ENCODE measurements around the gene TMC1.

Gene TMC1

GRCh38 chr9:72779614-72780013 lies 258.2 kb downstream of the TMC1 start (continued):
- TF ChIP-seq REST (tag by site-specific recombination; IDR thresholded peaks at IDR 0.05): no peak
- no peak for TF ChIP-seq ZBTB1 (tag by site-specific recombination; IDR thresholded peaks at IDR 0.05)
- TF ChIP-seq ZNF449 (tag by site-specific recombination; IDR thresholded peaks at IDR 0.05): no peak
- no peak for TF ChIP-seq ZBTB20 (tag by site-specific recombination; IDR thresholded peaks at IDR 0.05)
- no peak for TF ChIP-seq SP2 (tag by site-specific recombination; IDR thresholded peaks at IDR 0.05)
- TF ChIP-seq, protein P1, sequence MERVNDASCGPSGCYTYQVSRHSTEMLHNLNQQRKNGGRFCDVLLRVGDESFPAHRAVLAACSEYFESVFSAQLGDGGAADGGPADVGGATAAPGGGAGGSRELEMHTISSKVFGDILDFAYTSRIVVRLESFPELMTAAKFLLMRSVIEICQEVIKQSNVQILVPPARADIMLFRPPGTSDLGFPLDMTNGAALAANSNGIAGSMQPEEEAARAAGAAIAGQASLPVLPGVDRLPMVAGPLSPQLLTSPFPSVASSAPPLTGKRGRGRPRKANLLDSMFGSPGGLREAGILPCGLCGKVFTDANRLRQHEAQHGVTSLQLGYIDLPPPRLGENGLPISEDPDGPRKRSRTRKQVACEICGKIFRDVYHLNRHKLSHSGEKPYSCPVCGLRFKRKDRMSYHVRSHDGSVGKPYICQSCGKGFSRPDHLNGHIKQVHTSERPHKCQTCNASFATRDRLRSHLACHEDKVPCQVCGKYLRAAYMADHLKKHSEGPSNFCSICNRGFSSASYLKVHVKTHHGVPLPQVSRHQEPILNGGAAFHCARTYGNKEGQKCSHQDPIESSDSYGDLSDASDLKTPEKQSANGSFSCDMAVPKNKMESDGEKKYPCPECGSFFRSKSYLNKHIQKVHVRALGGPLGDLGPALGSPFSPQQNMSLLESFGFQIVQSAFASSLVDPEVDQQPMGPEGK (tag by site-specific recombination; IDR thresholded peaks at IDR 0.05): no peak
- TF ChIP-seq ZFHX2 (tag by site-specific recombination; conservative IDR thresholded peaks at IDR 0.05): no peak
- no peak for TF ChIP-seq KLF17 (tag by site-specific recombination; IDR thresholded peaks at IDR 0.05)
- no peak for TF ChIP-seq REPIN1 (tag by site-specific recombination; IDR thresholded peaks at IDR 0.05; ENCODE audit: low read depth)

DNA sequence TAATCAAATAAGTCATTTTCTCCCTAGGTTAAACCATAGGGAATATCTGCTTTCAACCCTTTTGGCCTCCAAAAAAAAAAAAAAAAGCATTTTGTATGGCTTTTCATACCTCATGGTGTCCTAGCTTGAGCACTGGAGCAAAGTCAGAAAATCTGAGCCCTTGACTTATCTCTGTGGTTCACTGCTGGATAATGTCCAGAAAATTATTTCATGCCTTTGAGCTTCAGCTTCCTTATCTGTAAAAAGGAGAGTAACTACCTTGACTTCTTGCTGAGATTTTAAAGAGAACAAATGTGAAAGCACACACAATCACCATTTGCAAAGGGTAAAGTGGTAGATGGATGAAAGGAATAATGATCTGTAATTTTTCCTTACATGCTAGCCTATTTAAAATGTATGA lies 265.5 kb downstream of the TMC1 start:
- no peaks in the 10 kb centered on the region for H3K36me3 ChIP-seq (ENCODE audit: control insufficient read depth in 2 of 2, insufficient read depth in 1 of 2, low read length in 2 of 2)
- POLR2A ChIA-PET: no interaction called here

More for the DNA sequence above, 265.5 kb downstream of the TMC1 start:
- Histone ChIP-seq H3K4me3 (ENCODE audit: low read depth, low read length) (no peak overlapping the region), H3K9me3 (ENCODE audit: control insufficient read depth, insufficient read depth, low read depth, low read length) (no peaks in the 10 kb centered on the region), H3K27ac (ENCODE audit: extremely low read depth, low read depth, low read length) (no peak overlapping the region), H3K4me1 (ENCODE audit: control insufficient read depth, insufficient read depth, low read length) (no peaks in the 10 kb centered on the region)
- TF ChIP-seq ZBTB1 (tag by site-specific recombination; IDR thresholded peaks at IDR 0.05) (no peak), ZNF350 (tag by site-specific recombination; IDR thresholded peaks at IDR 0.05) (no peak), ZNF707 (tag by site-specific recombination; IDR thresholded peaks at IDR 0.05) (no peak), ZNF132 (tag by site-specific recombination; IDR thresholded peaks at IDR 0.05; ENCODE audit: borderline replicate concordance) (no peak), ZNF10 (tag by site-specific recombination; IDR thresholded peaks at IDR 0.05) (no peak), ZNF571 (tag by site-specific recombination; IDR thresholded peaks at IDR 0.05) (no peak), SALL2 (tag by site-specific recombination; IDR thresholded peaks at IDR 0.05; ENCODE audit: borderline replicate concordance) (no peak), KLF16 (tag by site-specific recombination; IDR thresholded peaks at IDR 0.05) (no peak), KLF10 (tag by site-specific recombination; IDR thresholded peaks at IDR 0.05) (no peak), ZNF664 (tag by site-specific recombination; IDR thresholded peaks at IDR 0.05) (no peak), YY2 (tag by site-specific recombination; IDR thresholded peaks at IDR 0.05) (no peak), ZNF843 (tag by site-specific recombination; IDR thresholded peaks at IDR 0.05) (no peak), OVOL3 (tag by site-specific recombination; IDR thresholded peaks at IDR 0.05) (no peak), MYNN (tag by site-specific recombination; IDR thresholded peaks at IDR 0.05; ENCODE audit: borderline replicate concordance) (no peak), ZNF426 (tag by site-specific recombination; IDR thresholded peaks at IDR 0.05) (no peak), ZNF585B (tag by site-specific recombination; IDR thresholded peaks at IDR 0.05) (no peak), ZNF777 (tag by site-specific recombination; IDR thresholded peaks at IDR 0.05; ENCODE audit: borderline replicate concordance) (no peak), ZNF555 (tag by site-specific recombination; conservative IDR thresholded peaks at IDR 0.05) (no peak), ZBTB20 (tag by site-specific recombination; IDR thresholded peaks at IDR 0.05) (no peak), ZNF629 (tag by site-specific recombination; IDR thresholded peaks at IDR 0.05) (no peak)
- CTCF ChIA-PET: interaction anchor here (0.7 to 1.2 kb wide), 2 partner anchors 35 to 348 kb away, joined by 3 read pairs; no protein-coding TSS in a partner anchor
